HG02981 (cell line): ENCODE results near the gene FLT4.
"Not testable (repeated sequence)": the region's sequence is repeated elsewhere in the genome, so short reads cannot be mapped to it uniquely, and the experiment has no call there.

Experiments
- ATAC-seq: cut with Tn5 transposase; IDR thresholded peaks from one replicate; pipeline ENCODE4 v1.9.1; 2021; ENCODE audit warnings: mild to moderate bottlenecking, moderate library complexity; ENCODE audit not compliant: unreplicated experiment

FLT4 gene

DNA sequence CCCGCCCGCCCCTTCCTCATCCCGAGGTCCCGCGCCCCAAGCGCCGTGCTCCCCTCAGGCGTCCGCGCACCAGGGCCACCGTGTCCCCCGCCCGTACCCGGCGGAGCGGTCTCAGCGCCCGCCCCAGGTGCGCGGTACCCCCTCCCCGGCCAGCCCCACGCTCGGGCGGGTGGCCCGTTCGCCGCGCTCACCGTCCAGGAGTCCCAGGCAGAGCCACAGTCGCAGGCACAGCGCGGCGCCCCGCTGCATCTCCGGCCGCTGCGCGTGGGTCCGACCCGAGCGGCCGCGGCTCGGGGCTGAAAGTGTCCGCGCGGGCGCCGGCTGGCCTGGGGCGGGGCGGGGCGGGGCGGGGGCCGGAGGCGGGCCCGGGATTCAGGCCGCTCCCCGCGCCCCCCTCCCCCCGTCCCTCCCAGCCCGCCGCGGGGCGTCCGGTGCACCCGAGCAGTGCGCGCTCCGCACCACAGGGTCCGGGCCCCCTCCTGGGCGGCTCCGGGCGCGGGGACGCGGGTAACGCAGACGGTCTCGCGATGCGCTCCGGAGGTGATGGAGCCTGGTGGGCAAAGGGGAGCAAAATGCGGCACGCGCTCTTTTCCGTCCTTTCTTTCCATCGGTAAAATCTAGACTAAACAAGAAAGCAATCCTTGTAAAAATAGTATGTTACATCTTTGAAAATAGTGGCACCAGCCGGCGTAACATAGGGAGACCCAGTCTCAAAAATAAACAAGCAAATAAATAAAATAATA, at the start of gene FLT4:
TSS of gene FLT4 (minus strand) at position 304 of the 743 bp plus-strand sequence. CDS start at position 249, 55 bp downstream.
- ATAC-seq, result no peak

DNA sequence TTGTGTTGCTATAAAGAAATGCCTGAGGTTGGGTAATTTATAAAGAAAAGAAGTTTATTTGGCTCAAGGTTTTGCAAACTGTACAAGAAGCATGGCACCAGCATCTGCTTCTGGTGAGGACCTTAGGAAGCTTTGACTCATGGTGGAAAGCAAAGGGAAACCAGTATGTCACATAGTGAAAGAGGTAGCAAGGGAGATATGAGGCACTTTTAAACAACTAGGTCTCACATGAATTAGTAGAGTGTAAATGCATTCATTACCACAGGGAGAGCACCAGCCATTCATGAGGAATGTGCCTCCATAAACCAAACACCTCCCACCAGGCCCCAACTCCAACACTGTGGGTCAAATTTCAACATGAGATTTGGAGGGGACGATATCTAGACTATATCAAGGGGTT, 49.6 kb upstream of the FLT4 start:
- no peak for ATAC-seq

DNA sequence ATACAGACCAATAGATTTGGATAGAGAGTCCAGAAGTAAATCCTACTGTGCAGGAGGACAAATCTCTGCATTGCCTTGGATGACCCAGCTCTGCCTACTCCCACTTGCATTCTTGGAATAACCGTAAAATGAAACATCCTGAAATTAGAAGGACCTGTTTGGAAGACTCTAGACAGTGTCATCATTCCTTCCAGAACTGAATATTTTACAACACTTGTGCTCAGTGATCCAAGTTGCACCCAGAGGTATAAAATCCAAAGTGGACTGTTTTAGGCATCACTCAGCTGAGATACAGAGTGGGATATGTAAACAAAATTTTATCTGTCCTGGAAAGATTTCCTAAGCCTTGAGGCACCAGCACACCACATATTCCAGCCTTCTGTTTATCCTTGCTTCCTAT, 46.7 kb upstream of the FLT4 start:
- ATAC-seq, result no peak

DNA sequence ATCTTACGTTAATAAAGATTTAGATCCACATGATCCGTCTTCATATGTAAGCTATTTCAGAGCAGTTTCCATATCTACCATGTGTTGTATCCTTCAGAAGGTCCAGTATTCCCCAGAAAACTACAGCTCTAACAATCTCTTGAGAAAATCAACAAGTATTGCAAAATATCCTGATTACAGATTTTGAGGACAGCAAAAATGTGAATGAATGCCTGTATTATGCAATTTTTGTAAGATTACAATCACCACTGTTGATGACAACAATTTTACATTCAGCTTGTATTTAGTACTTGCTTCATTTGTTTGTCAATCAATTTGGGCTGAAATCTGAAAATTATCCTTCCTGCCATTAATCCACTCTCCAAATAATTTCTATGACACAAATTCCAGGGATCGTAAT, 43.0 kb upstream of the FLT4 start:
- no peak for ATAC-seq

DNA sequence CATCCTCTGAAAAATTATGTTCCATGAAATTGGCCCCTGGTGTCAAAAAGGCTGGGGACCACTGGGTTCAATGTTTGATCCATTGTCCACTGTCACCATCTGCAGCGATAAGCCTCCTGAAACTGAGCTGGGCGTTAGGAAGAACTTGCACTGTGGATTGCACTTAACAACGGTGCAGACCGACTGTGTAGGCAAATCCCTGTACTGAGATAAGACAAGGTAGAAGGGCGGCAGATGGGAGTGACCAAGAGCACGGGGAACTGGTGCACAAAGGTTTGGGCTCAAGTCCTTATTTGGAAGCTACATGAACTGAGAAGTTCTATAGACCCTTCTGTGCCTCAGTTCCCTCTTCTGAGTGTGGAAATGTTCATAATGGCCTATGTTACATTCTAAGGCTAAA, 41.6 kb upstream of the FLT4 start:
- ATAC-seq, result no peak

DNA sequence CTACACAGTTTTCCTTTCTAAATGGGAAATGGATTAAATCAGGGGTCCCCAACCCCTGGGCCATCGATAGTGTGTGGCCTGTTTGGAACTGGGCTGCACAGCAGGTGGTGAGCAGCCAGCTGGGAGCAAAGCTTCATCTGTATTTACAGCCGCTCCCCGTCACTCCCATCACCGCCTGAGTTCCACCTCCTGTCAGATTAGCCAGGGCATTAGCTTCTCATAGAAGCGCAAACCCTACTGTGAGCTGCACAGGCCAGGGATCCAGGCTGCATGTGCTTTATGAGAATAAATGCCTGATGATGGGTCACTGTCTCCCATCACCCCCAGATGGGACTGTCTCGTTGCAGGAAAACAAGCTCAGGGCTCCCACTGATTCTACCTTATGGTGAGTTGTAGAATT, 41.2 kb upstream of the FLT4 start:
- ATAC-seq, result no peak

DNA sequence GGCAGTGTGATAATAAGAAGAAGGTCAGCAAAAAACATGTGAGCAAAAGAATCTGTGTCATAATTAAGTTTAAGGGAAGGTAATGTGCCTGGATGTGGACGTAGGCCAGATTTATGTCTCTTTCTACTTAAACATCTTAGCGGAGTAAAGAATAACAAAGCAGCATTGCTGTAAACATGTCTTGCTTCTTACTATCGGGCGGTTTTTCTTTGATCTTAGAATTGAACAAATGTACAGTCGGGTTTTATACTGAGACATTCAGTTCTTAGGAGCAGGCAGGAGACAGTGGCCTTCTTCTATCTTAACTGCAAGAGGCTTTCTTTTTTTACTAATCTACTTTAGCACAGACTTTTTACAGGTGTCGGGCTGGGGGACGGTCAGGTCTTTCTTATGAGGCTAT, 40.4 kb upstream of the FLT4 start:
- no peak for ATAC-seq

DNA sequence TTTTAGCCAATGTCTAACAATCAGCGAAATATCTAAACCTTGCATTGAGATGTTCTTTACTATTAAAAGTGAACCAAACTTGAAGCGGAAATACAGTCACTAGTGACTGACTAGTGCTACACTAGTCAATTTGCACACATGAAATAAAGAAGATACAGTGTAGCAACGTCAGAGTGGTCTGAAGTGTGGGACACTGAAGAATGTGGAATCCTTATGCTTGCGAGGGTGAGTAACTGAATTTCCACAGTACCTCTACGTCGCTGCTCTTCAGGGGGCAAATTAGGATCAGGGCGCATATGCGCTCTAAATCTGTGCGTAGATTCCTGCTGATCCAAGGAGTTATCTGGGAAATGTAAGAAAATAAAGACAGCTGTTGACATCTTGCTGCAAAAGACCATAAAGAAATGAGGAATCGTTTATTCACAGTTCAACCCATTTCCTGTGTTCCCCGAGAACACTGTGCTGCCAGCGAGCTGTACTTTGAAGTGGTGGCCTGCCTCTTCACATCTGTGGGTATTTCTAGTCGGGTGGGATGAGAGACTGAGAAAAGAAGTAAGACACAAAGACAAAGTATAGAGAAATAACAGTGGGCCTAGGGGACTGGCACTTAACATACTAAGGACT, 39.8 kb upstream of the FLT4 start:
- ATAC-seq, result no peak

DNA sequence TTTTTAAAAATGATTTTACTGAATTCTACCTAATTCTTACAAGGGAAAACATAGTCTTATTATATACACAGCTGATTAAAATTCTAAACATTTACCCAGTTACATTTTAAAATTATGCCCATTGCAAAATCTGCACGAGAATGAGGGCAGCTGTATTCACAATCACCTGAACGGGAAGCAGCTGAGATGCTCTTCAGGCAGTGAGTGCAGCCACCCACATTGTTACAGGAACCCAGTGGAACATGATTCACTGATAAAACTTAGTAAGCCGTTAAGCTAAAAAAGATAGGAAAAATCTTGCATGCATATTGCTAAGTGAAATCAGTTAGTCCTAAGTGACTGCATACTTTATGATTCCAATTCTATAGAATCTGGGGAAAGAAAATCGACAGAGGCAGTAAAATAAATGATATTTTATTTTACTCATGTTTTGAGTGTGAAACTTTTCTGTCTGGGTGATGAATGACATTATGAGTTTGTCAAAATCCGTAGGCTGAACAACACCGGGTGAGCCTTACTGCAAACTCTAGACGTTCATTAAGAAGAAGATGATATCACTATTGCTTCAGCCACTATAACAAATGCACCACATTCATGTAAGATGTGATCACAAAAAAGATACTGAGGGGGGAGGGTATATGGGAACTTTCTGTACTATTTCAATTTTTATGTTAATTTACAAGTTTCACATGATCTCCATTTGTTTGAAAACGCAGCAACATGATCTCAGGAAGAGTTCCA, 39.1 kb upstream of the FLT4 start:
- no peak for ATAC-seq

DNA sequence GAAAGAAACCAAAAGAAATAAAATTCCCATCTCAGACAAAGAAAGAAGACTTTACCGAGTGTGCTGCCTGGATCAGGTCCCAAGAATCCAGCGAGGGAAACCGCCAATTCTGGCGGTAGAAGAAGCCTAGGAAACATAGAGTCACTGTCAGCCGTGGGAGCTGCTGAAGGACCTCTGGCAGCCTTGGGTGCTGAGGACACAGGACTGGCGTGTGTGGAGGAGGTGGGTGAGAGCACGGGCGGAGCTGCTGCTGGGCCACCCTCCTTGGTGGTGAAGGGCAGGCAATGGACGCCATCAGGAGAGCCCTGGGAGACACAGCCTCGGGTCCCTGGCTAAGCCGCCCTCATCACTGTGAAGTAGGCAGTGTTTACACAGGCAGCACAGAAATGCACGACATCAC, 37.4 kb upstream of the FLT4 start:
- not testable (repeated sequence) for ATAC-seq

DNA sequence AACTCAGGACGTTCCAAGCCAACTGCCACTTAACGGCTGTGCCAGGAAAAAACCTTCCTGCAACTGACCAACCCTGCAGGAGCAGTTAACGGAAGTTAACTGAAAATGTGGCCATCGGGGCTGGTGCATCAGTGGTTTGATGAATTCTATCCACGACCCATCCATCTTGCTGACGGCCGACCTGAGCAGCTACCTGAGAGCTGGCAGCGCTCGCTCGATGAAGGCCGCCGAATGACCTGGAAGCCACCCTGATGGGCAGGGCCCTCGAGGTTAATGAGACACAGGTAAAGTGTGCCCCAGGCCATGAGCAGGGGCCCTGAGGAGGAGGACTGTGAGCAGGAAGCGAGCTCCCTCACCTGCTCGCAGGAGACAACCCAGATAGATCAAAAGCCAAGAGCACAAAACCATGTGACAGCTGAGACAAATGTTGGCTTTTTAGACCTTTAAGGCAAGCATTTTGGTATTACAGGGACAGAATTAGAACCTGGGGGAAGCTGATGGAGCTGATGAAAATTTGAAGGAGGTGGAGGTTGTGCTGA, 35.3 kb upstream of the FLT4 start:
- no peak for ATAC-seq

DNA sequence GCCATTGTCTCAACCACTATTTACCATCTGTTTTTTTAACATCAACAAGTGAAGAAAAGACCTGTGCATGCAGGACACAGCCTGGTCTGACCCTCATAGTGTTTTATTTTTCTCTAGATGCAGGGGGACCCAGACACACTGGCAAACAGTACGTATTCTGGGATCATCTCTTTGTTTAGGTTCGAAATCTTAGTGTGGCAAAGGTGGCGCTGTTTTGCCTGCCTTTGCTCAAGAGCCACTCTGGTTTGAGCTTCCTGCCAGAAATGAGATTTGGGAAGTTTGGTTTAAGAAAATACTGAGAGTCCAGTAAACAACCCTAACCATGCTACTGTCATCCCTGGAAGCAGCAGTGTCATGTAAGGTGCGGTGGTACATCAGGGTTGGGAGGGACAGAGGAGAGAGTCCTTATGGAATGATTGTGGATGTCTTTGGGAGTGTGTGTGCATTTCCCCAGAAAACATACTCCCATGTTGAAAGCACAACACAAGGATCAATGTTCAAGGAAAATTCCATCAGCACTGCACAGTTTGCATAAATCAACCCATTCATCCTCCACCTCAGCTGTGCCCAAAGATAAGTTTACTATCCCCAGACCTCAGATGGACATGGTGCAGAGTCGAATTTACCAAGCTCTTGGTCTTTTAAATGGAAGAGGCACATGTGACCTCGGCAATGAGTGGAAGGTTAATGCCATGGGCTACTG, 34.0 kb upstream of the FLT4 start:
- no peak for ATAC-seq

DNA sequence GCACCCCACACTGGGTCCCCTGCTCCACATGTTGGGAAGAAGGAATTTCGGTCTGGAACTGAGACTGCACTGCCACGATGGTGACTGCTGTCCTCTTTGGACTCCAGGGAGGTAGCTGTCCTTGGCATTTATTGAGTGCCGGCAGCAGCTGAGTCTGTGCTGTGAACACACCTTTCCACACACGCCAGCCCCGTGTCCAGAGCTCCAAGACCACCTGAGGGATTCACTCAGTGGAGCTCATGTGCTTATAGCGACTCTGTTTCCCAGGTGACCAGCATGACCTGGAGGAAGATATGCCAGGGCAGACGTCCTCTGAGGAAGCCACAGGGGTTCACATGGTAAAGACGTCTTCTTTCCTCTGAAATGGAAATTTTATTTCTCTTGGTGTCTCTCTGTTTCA, 33.2 kb upstream of the FLT4 start:
- ATAC-seq, result no peak

DNA sequence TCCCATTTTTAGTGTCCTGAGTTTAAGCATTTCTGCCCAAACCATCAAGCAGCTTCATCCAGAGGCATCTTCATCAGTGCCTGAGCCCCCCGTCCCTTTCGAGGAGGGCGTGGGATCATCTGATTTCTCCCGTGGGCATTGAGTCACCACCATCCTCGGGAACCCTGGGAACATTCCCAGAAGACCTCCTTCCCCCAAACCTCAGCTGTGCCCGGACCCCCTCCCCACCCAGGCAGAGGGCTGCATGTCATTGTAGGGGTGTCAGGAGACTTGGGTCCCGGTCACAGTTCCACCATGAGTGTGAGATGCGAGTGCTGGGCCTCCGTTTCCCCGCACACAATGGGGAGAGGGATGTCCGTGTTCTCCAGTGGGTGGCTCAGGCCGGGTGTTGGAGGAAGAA, 32.6 kb upstream of the FLT4 start:
- ATAC-seq, result not testable (repeated sequence)

DNA sequence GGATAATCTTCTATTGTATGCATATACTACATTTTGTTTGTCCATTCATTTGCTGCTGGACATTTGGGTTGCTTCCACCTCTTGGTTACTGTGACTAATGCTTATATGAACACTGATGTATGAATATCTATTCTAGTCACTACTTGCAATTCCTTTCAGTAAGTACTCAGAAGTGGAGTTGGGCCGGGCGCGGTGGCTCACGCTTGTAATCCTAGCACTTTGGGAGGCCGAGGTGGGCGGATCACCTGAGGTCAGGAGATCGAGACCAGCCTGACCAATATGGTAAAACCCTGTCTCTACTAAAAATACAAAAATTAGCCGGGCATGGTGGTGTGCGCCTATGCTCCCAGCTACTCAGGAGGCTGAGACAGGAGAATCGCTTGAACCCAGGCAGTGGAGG, 28.9 kb upstream of the FLT4 start:
- ATAC-seq, result not testable (repeated sequence)

DNA sequence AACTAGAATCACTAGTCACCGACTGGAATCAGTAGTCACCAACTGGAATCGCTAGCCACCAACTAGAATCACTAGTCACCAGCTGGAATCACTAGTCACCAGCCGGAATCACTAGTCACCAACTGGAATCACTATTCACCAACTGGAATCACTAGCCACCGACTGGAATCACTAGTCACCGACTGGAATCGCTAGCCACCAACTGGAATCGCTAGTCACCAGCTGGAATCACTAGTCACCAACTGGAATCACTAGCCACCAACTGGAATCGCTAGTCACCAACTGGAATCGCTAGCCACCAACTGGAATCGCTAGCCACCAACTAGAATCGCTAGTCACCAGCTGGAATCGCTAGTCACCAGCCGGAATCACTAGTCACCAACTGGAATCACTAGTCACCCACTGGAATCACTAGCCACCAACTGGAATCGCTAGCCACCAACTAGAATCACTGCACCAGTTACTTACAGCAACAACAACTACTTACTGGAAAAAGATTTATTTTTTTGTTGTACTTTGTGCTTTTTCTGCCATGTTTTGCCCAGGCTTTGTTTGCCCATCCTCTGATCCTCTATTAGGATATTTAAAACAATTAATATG, 25.7 kb upstream of the FLT4 start:
- no peak for ATAC-seq

DNA sequence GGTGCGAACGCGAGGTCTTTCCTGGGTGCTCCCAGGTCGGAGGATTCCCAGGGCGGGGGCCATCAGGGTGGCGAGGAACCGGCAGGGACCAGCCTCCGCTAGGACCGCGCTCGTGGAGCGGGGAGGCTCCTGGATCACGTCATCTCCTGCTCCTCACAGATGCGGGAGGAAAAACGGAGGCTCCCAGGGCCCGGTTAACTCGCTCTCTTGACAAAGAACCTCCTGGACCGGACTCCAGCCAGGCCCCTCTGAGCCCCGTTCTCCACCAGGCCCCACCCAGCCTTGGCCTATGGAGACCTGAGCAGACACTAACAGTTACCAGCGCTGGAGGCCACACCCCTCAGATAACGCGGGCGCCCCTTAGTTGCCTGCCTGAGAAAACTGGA, 24.7 kb upstream of the FLT4 start:
- ATAC-seq, result not testable (repeated sequence)

DNA sequence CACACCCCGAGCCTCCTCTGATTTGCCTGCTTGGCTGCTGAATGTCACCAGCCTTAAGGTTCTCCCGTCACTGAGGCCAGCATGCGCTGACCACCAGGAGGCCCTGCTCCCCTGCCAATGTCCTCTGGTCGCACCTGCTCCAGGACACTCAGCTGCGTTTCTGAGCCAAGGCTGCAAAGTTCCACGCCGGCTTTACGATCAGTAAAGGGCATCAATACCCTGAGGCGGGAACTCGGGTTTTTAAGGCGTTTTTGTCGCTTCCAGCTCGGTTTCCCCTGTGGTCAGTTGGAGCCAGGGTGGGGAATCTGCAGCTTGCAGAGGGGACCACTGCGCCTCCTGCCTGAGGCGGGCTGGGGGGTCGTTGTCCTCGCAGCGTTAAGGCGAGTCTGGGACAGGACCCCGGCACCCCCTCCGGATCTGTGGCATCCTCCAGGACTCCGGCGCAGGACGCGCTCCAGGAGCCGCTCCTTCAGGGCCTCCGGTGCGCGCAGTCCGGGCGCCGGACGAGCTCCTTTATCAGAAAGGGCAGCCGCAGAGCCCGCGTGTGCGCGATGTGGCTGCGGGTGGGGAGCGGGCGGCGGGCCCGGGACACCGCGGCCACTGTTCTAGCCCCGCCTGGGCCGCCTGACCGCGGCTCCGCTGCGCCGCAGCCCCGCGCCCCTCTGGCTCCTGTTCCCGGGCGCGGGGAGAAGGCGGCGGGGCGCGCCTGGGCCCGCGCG, 24.1 kb upstream of the FLT4 start:
- ATAC-seq, result no peak

DNA sequence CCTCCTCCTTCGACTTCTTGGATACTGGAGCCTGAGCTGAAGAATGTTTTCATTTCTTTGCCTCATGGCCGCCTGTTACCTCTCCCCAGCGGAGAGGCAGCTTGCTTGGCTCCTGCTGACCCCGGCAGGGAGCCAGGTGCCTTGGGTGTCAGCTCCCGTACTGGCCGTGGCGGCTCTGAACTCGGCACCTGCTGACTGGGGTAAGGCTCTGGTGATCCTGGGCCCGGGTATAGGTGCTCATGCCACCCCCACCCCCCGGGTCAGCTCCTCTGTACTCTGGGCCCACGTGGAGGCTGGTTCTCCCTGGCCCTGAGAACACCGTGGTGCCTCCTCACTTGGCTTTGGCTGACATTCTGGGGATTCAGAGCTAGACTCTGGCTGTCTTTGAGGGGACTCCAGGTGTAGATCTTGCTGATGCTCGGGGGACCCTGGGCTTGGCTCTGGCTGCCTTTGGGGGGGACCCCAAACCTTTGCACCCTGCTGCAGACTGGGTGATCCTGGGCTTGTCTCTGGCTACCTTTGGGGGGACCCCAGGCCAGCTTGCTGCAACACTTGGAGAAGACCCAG, 22.6 kb upstream of the FLT4 start:
- ATAC-seq, result not testable (repeated sequence)
